GM19025 (cell line): ENCODE data around the gene BARX1.

Experiments
- ATAC-seq: cut with Tn5 transposase; IDR thresholded peaks from one replicate; pipeline ENCODE4 v1.9.1; 2021; ENCODE audit warnings: mild to moderate bottlenecking, low read depth, moderate library complexity; ENCODE audit not compliant: unreplicated experiment

Gene BARX1

GRCh38 chr9:93902780-93903655 lies 52.1 kb downstream of the BARX1 start:
- no peak for ATAC-seq

GRCh38 chr9:93902051-93902779 lies 52.9 kb downstream of the BARX1 start:
- ATAC-seq: no peak
